GM12878 (cell line): ENCODE data around the gene OR5M3. TPM values are rescaled to one million over a fixed set of nuclear protein-coding genes. Genes with fewer than 3 reads are reported as not detected.

Source experiments
- ATAC-seq: fragments of 200-7000 bp; cut with Tn5 transposase; 3 replicates; pipeline ENCODE4 v1.9.1; 2020; ENCODE audit warnings: mild to moderate bottlenecking, moderate library complexity
- BruUV-seq: library from RNA; stranded (reverse); fragments of 400-500 nt; replicated peaks from 2 replicates; lab custom pipeline; 2021; lab: Mats Ljungman, UMichigan
- CTCF ChIA-PET: fragments of 300-600 bp; sonication (Branson Sonifier 250); formaldehyde crosslinking; extraction: SDS; loops from one replicate; lab custom pipeline; 2021; ENCODE audit warnings: inconsistent platforms; lab: Yijun Ruan, JAX
- POLR2A ChIA-PET: fragments of 350-600 bp; formaldehyde crosslinking; extraction: SDS; loops from one replicate; lab custom pipeline; 2021; ENCODE audit warnings: inconsistent platforms; lab: Charles Lee
- RAD21 ChIA-PET: fragments of 300-600 bp; sonication (Branson Sonifier 250); formaldehyde crosslinking; loops from one replicate; lab custom pipeline; 2023; ENCODE audit warnings: antibody characterized with exemption; ENCODE audit not compliant: unreplicated experiment; lab: Charles Lee
- SMC1A ChIA-PET: fragments of 300-600 bp; sonication (Branson Sonifier 250); formaldehyde crosslinking; loops from one replicate; lab custom pipeline; 2023; ENCODE audit not compliant: unreplicated experiment, uncharacterized antibody; lab: Charles Lee
- DNase-seq: peaks from one replicate; pipeline ENCODE4 v3.0.0-alpha.2; 2011; ENCODE audit warnings: low read depth, low spot score
- FAIRE-seq: peaks from 3 replicates; lab custom pipeline; 2011; peaks lifted over from hg19 to GRCh38; lab: Jason Lieb, UNC
- H2AFZ ChIP-seq: 2 replicates; pipeline ENCODE4 v1.6.0; 2011; ENCODE audit warnings: low read depth, low read length, control low read depth; ENCODE audit not compliant: control insufficient read depth
- H3K27ac ChIP-seq: 2 replicates; pipeline ENCODE4 v1.5.1; 2011; ENCODE audit warnings: control low read depth; ENCODE audit not compliant: control insufficient read depth, insufficient read depth
- H3K27me3 ChIP-seq, 2 experiments: replicated peaks in 1 of 2; 2 replicates each; pipeline versions ENCODE4 v1.6.0 to v1.6.1; 2011; ENCODE audit warnings: low read length in 1 of 2; ENCODE audit not compliant: control insufficient read depth in 2 of 2, insufficient read depth in 2 of 2
- H3K36me3 ChIP-seq, 2 experiments: 2 replicates each; pipeline ENCODE4 v1.5.1; 2011; ENCODE audit warnings: low read length in 1 of 2; ENCODE audit not compliant: control insufficient read depth in 2 of 2, insufficient read depth in 2 of 2
- H3K4me1 ChIP-seq: 2 replicates; pipeline ENCODE4 v1.6.1; 2011; ENCODE audit warnings: mild to moderate bottlenecking, low read length, moderate library complexity, mixed read lengths; ENCODE audit not compliant: control insufficient read depth, insufficient read depth
- H3K4me2 ChIP-seq: 2 replicates; pipeline ENCODE4 v1.6.0; 2011; ENCODE audit warnings: control low read depth; ENCODE audit not compliant: control insufficient read depth, insufficient read depth
- H3K4me3 ChIP-seq: fragments of 200-600 bp; sonication (generic); 2 replicates; pipeline ENCODE4 v1.5.1; 2016
- H3K79me2 ChIP-seq: 2 replicates; pipeline ENCODE4 v1.6.0; 2011; ENCODE audit warnings: low read length; ENCODE audit not compliant: control insufficient read depth, insufficient read depth
- H3K9ac ChIP-seq: 2 replicates; pipeline ENCODE4 v1.8.0; 2011; ENCODE audit warnings: low read length, control low read depth, mixed read lengths; ENCODE audit not compliant: control insufficient read depth, insufficient read depth
- H3K9me3 ChIP-seq: replicated peaks from 3 replicates; pipeline ENCODE4 v1.5.1; 2011; ENCODE audit warnings: mild to moderate bottlenecking, low read length; ENCODE audit not compliant: control insufficient read depth, insufficient read depth
- H4K20me1 ChIP-seq: 2 replicates; pipeline ENCODE4 v1.6.0; 2011; ENCODE audit not compliant: control insufficient read depth, insufficient read depth
- CBFB ChIP-seq: IDR thresholded peaks from 2 replicates; pipeline ENCODE4 v1.6.1; 2016; ENCODE audit warnings: antibody characterized with exemption, low read depth
- CBX5 ChIP-seq: sonication (generic); IDR thresholded peaks from 2 replicates; pipeline ENCODE4 v1.6.1; 2016; ENCODE audit warnings: low read depth, moderate library complexity, mild to moderate bottlenecking, inconsistent platforms
- CHD2 ChIP-seq: IDR thresholded peaks from 2 replicates; pipeline ENCODE4 v1.6.1; 2011; ENCODE audit warnings: low read depth, low read length, improper control_type of control experiment, borderline replicate concordance
- MEF2B ChIP-seq: fragments of 450-650 bp; IDR thresholded peaks from 2 replicates; pipeline ENCODE4 v1.6.1; 2018; ENCODE audit warnings: mild to moderate bottlenecking, moderate library complexity; ENCODE audit not compliant: partially characterized antibody, poor library complexity, severe bottlenecking
- REST ChIP-seq: IDR thresholded peaks from 2 replicates; pipeline ENCODE4 v1.6.1; 2012; ENCODE audit warnings: mild to moderate bottlenecking, low read depth, low read length
- WGBS: methylation state at CpG from one replicate; pipeline ENCODE4 v1.1.6; 2016; ENCODE audit warnings: low lambda C conversion rate; ENCODE audit not compliant: insufficient replicate concordance, insufficient coverage; ENCODE audit errors: missing lambda C conversion rate; 5-methylcytosine and 5-hydroxymethylcytosine counted together
- in situ Hi-C: fragments of 300-500 bp; cut with MboI; formaldehyde crosslinking; loops from 9 replicates; pipeline ENCODE4 v1.14.3; 2018; ENCODE audit warnings: mixed read lengths
- intact Hi-C: fragments of 100-400 bp; cut with micrococcal nuclease; formaldehyde crosslinking; loops from one replicate; pipeline ENCODE4 v1.14.2; 2022; ENCODE audit not compliant: unreplicated experiment
- polyA plus RNA-seq, 11 experiments: library from polyadenylated mRNA; depleted of rRNA in 4 of 11; unstranded in 6 of 11; stranded (reverse) in 5 of 11; fragments of >200 nt; fragmentation: Nextera tagmentation in 4 of 11; fragmentation: Illumina TruSeq in 1 of 11; extraction: Ambion mirVana in 4 of 11; extraction: Trizol in 1 of 11; gene quantifications; 1 replicate in 1 of 11; 2 replicates in 10 of 11; pipeline versions ENCODE4 v1.2.1 to v1.2.3, GENCODE V29; 2011 to 2016; ENCODE audit warnings: inconsistent platforms in 2 of 11, missing spikeins in 2 of 11, low read depth in 1 of 11
- total RNA-seq, 4 experiments: library from RNA; depleted of rRNA in 3 of 4; stranded (reverse); fragments of >200 nt in 3 of 4; fragmentation: Illumina TruSeq in 1 of 4; extraction: Trizol in 1 of 4; gene quantifications; 2 replicates each; pipeline versions ENCODE4 v1.2.1 to v1.2.3, GENCODE V29; 2013 to 2021

The OR5M3 gene
- total and polyA plus RNA-seq, 10 of the 15 experiments (the other 5 are each of a cell fraction or from before 2014, with no cell fraction given), result not detected

- RAD21 ChIA-PET, result no interaction called here
- ATAC-seq, result no peak
- no peak for FAIRE-seq
- SMC1A ChIA-PET, result no interaction called here
- no peaks in the 10 kb centered on the region for H4K20me1 ChIP-seq
- DNase-seq, result no peak
- CTCF ChIA-PET, result no interaction called here
- no peaks in the 10 kb centered on the region for H3K36me3 ChIP-seq
- TF ChIP-seq REST, result no peak
- TF ChIP-seq CBX5, result no peak
- TF ChIP-seq MEF2B, result no peak
- no peak for TF ChIP-seq CBFB
- no peak for TF ChIP-seq CHD2
- TF ChIP-seq, all 136 proteins: peak for 0
- 4% methylated on average over 1 of the region's 1 CpG for WGBS
- Histone ChIP-seq H3K4me3 (no peak overlapping the region), H3K27ac (no peak overlapping the region), H3K4me2 (no peak overlapping the region), H3K79me2 (no peaks in the 10 kb centered on the region), H3K9me3 (no peaks in the 10 kb centered on the region), H2AFZ (no peak overlapping the region), H3K9ac (no peak overlapping the region), H3K4me1 (no peaks in the 10 kb centered on the region), H3K27me3 (no peaks in the 10 kb centered on the region; a peak in 1 of 4 replicates)
- BruUV-seq, result no TSS peak
- in situ Hi-C loops (no loop called here), intact Hi-C loops (no loop called here)
- POLR2A ChIA-PET, result no interaction called here
Measured at GRCh38 chr11:56457076-56457475, 16.1 kb downstream of the OR5M3 start.
